Neural cell (in vitro differentiated cells): Measurements from ENCODE around the gene CCP110.

Experiments
- CTCF ChIP-seq: fragments of 450-650 bp; IDR thresholded peaks from 2 replicates; pipeline ENCODE4 v1.5.1; 2014; ENCODE audit warnings: antibody characterized with exemption, mild to moderate bottlenecking, moderate library complexity; ENCODE audit not compliant: poor library complexity, severe bottlenecking
- EP300 ChIP-seq: fragments of 450-650 bp; conservative IDR thresholded peaks from 2 replicates; pipeline ENCODE4 v1.6.1; 2014; ENCODE audit warnings: antibody characterized with exemption, mild to moderate bottlenecking, moderate library complexity; ENCODE audit not compliant: poor library complexity, severe bottlenecking
- EZH2 ChIP-seq: fragments of 200-600, 300-800 bp; shearing (Covaris generic), sonication (generic); IDR thresholded peaks from 2 replicates; pipeline ENCODE4 v1.6.1; 2014; ENCODE audit warnings: antibody characterized with exemption, low read length, borderline replicate concordance, mild to moderate bottlenecking; ENCODE audit not compliant: insufficient read depth, poor library complexity, severe bottlenecking
- MXI1 ChIP-seq: fragments of 450-650 bp; conservative IDR thresholded peaks from 2 replicates; pipeline ENCODE4 v1.6.1; 2014; ENCODE audit warnings: antibody characterized with exemption, mild to moderate bottlenecking; ENCODE audit not compliant: poor library complexity, severe bottlenecking
- POLR2AphosphoS5 ChIP-seq: IDR thresholded peaks from 2 replicates; pipeline ENCODE4 v1.6.1; 2012
- RAD21 ChIP-seq: fragments of 450-650 bp; conservative IDR thresholded peaks from 2 replicates; pipeline ENCODE4 v1.6.1; 2014; ENCODE audit warnings: antibody characterized with exemption, mild to moderate bottlenecking, moderate library complexity
- REST ChIP-seq: IDR thresholded peaks from 2 replicates; pipeline ENCODE4 v1.6.1; 2012; ENCODE audit warnings: borderline replicate concordance
- TAF1 ChIP-seq: IDR thresholded peaks from 2 replicates; pipeline ENCODE4 v1.6.1; 2012; ENCODE audit warnings: low read depth

GRCh38 chr16:19482291-19482690 is 41.5 kb upstream of the CCP110 start:
- no peak for TF ChIP-seq CTCF
- TF ChIP-seq EP300: no peak
- no peak for TF ChIP-seq POLR2AphosphoS5
- TF ChIP-seq EZH2: no peak
- TF ChIP-seq MXI1: no peak
- no peak for TF ChIP-seq RAD21
- no peak for TF ChIP-seq REST
- TF ChIP-seq TAF1: no peak
